HPDE6-E6E7 (cell line): ENCODE results near the gene CST3.

ENCODE experiments used
- DNase-seq: peaks from one replicate; pipeline ENCODE4 v3.0.0; 2011; ENCODE audit warnings: missing footprints; ENCODE audit errors: extremely low spot score

Gene CST3

DNA sequence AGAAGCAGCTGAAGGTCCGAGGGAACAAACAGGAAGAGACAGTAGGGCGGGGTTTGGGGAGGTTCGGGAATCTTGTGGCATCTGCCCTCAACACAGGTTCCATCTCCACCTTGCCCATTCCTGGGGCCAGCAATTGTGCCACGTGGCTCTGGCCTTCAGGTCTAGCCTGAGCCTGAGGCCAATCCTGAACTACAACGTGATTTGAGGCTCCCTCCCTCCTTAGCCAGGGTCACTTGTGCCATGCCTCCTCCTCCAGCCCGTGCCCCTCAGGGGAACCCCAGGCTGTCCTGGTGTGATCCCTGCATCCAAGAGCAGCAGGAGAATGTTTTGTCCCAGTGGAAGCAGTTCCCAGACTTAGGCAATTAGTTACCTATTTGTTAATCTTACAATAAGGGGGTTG lies 35.1 kb downstream of the CST3 start:
- DNase-seq = no peak

DNA sequence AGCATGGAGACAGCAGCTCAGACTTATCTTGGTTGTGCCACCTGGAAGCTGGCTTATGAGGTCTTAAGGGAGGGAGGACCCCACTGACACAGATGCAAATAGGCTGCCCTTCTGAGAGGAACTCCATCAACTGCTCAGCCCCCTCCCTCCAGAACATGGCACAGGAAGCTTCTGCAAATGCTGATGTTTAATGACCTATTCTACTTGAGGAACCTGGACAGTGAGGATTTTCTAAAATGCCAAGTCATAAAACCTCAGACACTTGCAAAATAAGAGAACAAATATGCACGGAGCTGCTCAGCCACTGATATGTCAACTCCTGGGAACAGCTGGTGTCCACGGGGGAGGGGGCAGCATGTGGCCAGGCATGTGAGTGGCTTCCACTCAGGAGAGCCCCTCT lies 35.5 kb downstream of the CST3 start:
- no peak for DNase-seq

DNA sequence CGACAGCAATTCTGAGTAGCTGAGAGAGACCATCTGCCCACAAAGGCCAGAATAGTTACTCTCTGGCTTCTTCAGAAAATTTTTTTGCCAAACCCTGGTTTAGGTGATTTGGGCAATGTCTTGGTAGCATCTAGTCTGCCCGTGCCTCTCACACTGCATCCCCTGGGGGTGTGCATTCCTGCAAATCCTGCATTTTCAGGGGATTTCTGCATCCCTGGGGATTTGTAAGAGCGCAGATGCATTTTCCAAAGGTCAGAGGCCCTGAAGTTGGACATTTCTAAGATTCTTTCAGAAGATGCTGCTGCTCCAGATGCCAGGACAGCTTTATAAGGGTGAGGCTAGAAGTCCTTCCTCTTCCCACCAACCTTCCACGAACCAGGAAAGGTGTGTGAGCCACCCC lies 36.0 kb downstream of the CST3 start:
- no peak for DNase-seq

DNA sequence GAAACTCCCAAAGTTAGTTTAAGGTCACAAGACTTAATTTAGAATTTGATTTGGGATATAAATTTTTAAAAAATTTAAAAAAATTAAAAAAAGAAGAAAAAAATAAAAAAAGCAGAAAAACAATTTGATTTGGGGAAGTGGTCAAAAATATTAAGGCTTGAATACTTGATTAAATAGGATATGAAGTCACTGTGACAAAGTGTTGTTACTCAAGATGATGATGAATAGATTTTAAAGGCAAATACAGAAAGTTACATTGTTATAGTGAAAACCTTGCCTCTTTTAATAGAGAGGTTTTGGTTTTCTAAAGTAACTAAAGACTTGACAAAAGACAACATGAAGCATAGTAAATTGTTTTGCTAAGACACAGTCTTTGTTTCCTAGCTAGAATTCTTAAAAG lies 39.3 kb downstream of the CST3 start:
- DNase-seq = no peak

DNA sequence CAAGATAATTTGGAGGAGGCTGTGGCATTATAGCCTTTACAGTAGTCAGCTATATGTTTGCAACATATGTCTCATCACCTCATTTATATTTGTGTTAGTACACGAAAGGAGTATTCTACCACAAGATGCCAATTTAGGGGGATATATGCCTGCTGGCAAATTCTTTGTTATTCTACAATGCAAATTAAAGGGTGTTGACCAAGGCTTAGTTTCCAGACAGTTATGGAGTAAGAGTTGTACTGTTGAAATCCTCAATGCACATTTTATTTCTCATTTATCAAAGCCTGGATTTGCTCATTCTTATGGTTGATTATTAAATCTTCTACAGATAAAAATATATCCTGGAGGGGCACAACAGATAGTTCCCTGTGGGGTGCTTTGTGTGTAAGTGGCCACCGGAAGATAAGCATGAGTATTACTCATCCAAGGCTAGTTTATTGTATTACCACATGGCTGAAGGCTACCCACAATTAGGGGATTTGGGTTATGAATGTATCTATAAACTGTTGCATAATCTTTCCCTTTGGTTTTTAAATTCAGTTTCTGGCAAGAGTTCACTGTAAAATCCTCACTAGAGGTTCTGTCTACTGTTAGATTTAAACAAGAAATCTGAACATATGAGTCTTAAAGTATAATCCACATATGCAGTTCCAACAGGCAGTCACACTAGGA lies 41.0 kb downstream of the CST3 start:
- no peak for DNase-seq

DNA sequence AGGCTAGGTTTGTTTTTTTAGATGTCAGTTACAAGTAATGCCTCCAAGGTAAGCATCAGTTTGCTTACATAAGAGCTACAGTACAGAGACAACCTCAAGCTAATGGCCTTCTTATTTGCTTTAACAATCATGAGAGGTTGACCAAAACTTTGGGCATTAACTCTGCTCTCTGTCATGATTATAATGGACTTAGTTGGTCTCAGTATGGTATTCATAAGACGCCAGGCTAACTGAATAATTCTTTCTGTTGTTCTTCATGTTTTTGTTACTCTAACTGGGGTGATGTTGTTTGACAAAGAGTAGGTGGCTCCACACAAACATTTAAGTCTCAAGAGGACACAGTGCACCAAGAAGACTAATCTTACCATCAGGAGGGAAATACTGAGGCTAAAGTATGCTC lies 41.8 kb downstream of the CST3 start:
- DNase-seq = no peak

DNA sequence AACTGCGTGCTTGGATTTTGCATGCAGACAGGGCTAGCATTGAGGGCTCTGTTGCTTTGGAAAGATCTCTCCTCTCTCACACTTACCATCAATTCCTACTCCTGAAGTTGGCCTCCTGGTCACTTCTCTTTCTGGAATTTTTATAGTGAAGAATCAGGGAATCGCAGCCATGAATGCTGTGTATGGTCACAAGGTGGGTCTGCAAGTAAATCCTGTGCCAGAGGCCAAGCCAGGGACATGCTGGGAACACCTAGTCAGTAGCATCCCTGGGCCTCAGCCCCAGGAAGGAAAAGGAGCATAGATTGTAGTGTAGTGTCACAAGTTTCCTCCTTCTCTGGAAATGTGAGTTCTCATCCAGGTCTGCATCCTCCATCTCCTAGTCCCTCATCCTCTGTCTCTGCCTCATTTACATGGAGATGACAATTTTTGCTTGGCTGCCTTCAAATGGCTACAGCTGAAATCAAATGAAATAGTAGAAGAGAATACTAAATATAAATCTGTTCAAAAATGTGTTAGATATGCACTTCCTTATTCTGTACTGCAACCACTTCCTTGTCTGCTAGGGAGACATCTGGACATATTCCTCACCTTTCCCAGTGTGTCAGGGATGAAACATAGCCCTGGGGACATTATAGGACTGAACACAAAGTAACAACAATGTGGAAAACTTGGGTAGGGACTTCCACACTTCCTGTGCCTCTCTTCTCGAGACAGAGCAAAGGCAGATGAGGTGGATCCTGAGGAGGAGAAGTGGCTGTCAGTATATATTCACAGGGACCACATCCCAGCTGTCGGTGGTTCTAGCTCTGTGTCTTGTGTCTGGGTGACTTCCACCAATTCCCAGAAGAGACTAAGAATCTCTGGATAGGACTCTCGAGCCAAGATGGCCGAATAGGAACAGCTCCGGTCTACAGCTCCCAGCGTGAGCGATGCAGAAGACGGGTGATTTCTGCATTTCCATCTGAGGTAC lies 49.0 kb downstream of the CST3 start:
- DNase-seq = no peak

DNA sequence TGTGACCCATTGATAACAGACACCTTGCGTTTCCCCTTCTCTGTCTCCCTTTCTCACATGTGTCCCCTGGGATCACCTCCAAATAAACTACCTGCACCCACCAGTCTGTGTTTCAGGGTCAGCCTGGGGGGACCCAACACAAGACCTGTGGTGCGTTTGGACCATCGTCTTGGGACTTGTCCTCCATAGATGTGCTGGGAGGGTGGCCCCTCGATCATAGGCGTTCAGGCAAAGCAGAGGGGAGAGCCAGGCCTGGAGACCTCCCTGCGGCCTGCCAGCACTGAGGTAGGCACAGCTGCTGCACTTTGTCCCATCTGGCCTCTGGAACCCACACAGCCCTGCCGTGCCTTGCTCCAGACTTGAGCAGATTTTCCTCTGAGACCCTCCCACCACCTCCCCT lies 50.1 kb downstream of the CST3 start:
- no peak for DNase-seq

DNA sequence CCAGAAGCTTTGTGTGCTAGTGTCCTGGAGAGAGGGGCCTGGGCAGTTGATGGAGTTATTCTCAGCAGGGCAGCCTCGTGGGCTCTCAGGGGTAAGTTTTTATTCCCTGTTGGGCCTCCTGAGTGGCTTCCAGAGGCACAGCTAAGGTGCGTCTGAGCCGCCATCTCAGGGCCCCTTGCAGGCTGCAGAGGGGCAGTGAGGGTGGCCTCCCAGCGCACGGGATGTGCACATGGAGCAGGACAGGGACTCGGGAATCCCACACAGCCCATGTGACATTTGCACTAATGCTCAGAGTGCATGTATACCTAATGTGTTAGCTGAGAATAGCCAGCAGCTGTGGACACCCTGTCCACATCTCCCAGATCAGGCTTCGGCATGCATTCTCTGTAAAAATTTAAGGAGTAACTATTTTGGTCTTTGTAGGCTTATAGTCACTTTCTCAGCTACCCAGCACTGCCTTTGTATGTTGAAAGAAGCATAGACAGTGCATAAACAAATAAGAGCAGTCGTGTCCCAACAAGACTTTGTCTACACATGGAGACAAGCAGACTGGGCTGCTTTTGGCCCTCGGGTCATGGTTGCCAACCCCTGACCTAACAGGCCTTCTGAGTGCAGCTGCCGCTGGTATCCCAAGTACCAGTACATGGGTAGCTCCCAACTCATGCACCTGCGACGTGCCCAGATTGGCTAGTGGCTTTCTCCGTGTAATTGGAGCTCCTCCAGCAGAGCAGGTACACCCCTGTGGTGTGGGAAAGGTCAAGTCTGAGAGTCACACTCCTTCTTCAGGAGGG lies 50.8 kb downstream of the CST3 start:
- DNase-seq = no peak

DNA sequence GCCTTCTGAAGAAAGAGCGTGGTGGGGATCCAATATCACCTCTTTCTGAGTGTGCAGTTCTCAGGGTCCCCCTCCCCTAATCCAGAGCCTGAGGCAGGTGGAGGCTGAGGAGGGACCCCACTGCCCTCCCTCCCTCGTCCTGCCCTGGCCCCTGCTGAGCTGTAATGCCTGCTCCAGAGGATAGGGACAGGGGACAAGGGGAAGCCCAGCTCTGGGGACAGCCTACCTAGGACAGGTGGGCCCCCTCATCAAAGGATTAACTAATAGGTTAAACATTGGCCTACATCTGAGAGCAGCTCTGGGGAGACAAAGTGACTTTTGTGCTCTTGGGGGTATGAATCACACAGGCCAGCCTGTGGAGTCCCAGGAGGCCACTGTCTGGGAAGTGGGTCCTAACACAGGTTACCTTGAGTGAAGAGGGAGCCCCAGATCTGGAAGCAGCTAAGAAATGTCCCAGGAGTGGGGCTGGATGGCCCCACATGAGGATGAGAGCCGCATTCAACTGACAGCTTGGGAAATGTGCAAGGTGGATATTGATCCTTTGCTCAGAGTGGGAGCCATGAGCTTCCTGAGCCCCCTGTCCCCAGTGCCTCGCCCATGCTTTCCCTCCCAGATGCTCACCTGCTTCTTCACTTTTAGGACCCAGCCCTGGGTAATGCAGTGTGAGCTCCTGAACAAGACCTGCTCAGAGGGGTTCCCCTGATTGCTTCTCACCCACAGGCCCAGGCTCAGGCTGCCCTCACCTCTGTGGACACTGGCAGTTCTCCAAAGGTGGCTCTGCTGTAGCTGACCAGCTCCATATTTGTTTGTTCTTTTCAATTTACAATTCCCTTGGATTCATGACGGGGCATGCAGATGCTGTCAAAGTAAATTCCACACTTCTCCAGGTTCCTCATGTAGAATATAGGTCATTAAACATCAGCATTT lies 51.7 kb downstream of the CST3 start:
- no peak for DNase-seq

DNA sequence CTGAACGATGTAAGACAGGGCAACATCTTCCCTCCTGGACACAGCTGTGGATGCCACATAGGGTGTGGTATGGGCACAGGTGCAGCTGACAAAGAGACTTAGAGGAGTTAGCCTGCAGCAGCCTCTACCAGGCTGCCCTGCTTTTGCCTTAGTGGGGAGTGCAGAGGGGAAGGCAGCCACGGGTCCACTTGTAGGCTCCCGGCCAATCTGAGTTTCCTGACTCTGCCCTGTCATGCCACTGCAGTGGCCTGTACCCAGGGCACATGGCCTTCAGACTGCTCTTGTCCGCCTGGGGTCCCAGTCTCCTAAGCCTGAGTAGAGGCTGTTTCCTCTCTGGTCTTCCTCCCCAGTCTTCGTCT lies 52.3 kb downstream of the CST3 start:
- no peak for DNase-seq

DNA sequence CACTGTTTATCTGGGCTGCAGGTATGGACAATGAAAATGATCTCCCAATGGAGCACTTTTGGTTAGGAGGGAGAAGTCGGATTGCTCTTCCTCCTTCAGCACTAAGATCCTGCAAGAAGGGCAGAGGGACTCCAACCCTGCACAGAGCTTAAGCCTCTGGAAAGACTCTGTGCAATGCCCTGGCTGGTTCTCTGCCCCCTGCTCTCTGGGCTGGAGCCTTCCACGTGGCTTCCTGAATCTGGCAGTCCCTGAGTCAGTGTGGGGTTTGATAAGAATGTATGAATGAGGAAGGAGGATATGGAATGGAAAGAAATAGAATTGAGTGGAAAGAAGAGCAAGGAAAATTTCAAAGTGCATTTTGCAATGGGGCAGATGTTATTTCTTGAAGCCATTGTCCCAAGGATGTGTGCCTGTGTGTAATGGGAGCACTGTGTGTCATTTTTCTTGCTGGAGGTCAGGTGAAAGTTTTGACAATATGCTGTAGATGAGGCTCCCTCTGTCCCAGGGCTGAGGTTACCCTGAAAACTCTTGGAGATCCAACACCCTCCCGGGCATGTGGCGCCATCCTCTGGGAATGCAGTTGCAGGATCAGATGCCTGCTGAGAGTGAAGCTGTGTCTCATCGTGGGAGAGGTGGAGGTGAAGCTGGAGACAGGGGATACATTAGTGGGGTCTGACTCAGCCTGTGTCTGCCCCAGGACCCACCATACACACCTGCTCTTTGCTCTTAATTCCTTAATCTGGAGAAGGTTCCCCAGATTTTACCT lies 53.1 kb downstream of the CST3 start:
- DNase-seq = no peak
